K562 (cell line): ENCODE results near the gene TENM4.

Source experiments
- BCL6 ChIP-seq: fragments of 250-450 bp; sonication (Bioruptor Pico); IDR thresholded peaks from 2 replicates; pipeline ENCODE4 v1.4.0; 2020
- CHD4 ChIP-seq: fragments of 200-600 bp; sonication (generic); IDR thresholded peaks from 3 replicates; pipeline ENCODE4 v1.6.1; 2012; ENCODE audit warnings: low read depth, mild to moderate bottlenecking, mixed read lengths, low read length, inconsistent platforms; ENCODE audit not compliant: insufficient read depth, insufficient replicate concordance, poor library complexity, severe bottlenecking
- ELF4 ChIP-seq: fragments of 450-650 bp; formaldehyde crosslinking; IDR thresholded peaks from 2 replicates; pipeline ENCODE4 v1.4.0; 2022; ENCODE audit warnings: missing genetic modification characterization
- EP300 ChIP-seq: IDR thresholded peaks from 2 replicates; pipeline ENCODE4 v1.6.1; 2012; ENCODE audit warnings: low read length, improper control_type of control experiment
- NELFE ChIP-seq: IDR thresholded peaks from 2 replicates; pipeline ENCODE4 v1.6.1; 2011; ENCODE audit warnings: mild to moderate bottlenecking; ENCODE audit not compliant: insufficient read depth, insufficient read length
- PHF8 ChIP-seq: fragments of 200-600 bp; sonication (generic); IDR thresholded peaks from 2 replicates; pipeline ENCODE4 v1.6.1; 2012; ENCODE audit warnings: mixed run types, mild to moderate bottlenecking, inconsistent platforms, low read length, moderate library complexity, borderline replicate concordance
- RAD21 ChIP-seq, 2 experiments: fragments of 250-450 bp in 1 of 2; fragments of 450-650 bp in 1 of 2; sonication (Bioruptor Pico) in 1 of 2; formaldehyde crosslinking in 1 of 2; IDR thresholded peaks in 1 of 2; conservative IDR thresholded peaks in 1 of 2; 2 replicates each; pipeline versions ENCODE4 v1.4.0 to v1.8.0; 2020 to 2022; ENCODE audit warnings: mild to moderate bottlenecking in 2 of 2, moderate library complexity in 1 of 2
- RERE ChIP-seq: sonication (generic); formaldehyde crosslinking; IDR thresholded peaks from 2 replicates; pipeline ENCODE4 v1.8.0; 2023; ENCODE audit warnings: missing genetic modification reagents, mild to moderate bottlenecking, borderline replicate concordance
- SP1 ChIP-seq: sonication (generic); formaldehyde crosslinking; IDR thresholded peaks from 2 replicates; pipeline ENCODE4 v1.8.1; 2022; ENCODE audit warnings: mild to moderate bottlenecking, missing genetic modification reagents
- THAP7 ChIP-seq: fragments of 250-450 bp; sonication (Bioruptor Pico); IDR thresholded peaks from 2 replicates; pipeline ENCODE4 v1.5.0; 2021
- ZBTB49 ChIP-seq: sonication (generic); formaldehyde crosslinking; IDR thresholded peaks from 2 replicates; pipeline ENCODE4 v1.8.0; 2022; ENCODE audit warnings: missing genetic modification reagents, mild to moderate bottlenecking, borderline replicate concordance
- ZNF121 ChIP-seq: sonication (generic); formaldehyde crosslinking; conservative IDR thresholded peaks from 2 replicates; pipeline ENCODE4 v1.8.0; 2022; ENCODE audit warnings: missing genetic modification reagents
- ZNF589 ChIP-seq: fragments of 200-800 bp; sonication (Bioruptor generic); IDR thresholded peaks from 2 replicates; pipeline ENCODE4 v1.6.1; 2016; ENCODE audit warnings: low read depth, missing genetic modification characterization, missing compliant biosample characterization
- ZNF780A ChIP-seq: fragments of 250-450 bp; sonication (Bioruptor Pico); IDR thresholded peaks from 2 replicates; pipeline ENCODE4 v1.5.0; 2021; ENCODE audit warnings: mild to moderate bottlenecking

GRCh38 chr11:79404325-79404724 lies 36.5 kb downstream of the TENM4 start:
- TF ChIP-seq ZNF780A (CRISPR knock-in tag): no peak
- TF ChIP-seq RERE: no peak
- no peak for TF ChIP-seq CHD4
- TF ChIP-seq RAD21 (CRISPR knock-in tag; conservative IDR thresholded peaks at IDR 0.05 in 1 of 2, IDR thresholded peaks at IDR 0.05 in 1 of 2): no peak
- no peak for TF ChIP-seq ZBTB49 (CRISPR knock-in tag)
- no peak for TF ChIP-seq ZNF589
- no peak for TF ChIP-seq SP1 (CRISPR knock-in tag)
- no peak for TF ChIP-seq EP300
- TF ChIP-seq ZNF121 (CRISPR knock-in tag): no peak
- TF ChIP-seq ELF4 (CRISPR knock-in tag): no peak
- no peak for TF ChIP-seq PHF8
- no peak for TF ChIP-seq NELFE
- TF ChIP-seq BCL6: no peak
- no peak for TF ChIP-seq THAP7 (CRISPR knock-in tag)
